ENCODE measurements around the gene NCK2. TPM values are rescaled to one million over a fixed set of nuclear protein-coding genes. Genes with fewer than 3 reads are reported as not detected.
A peak's percentile ranks its signal among the peaks of the same experiment; 100 is the strongest.

Gene NCK2
- total and polyA plus RNA-seq, 2 of the 13 experiments (the other 11 are each of a cell fraction or from before 2014, with no cell fraction given) = 14.8 to 23.5 TPM

DNA sequence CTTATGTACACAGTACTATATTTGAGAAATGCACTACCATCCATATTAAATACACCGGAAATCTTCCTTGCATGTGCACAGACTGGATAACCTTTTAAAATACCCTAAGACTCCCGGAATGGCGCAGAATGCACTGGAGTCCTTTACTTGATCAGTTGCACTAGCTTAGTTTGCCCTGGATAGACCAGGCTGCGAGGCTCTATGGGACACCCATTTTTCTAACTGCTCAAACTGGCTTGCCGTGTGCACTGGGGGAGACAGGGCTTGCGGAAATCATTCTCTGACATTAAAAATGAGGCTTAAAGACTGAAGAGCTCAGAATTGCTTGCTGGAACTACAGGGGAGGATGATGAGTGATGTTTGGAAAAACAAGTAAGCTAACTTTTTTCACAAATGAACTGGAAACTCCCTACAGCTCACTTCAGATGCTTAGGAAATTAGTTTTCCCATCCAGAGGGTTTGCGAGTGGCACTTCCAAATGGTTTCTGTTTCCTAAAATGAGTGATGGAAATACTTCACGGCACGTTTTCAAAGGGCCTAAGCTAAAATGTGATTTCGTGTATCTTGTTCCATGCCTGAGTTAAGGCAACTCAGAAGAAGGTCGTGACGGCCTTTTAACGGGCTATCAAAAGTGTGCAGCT is 2.7 kb downstream of the NCK2 start:
- Histone ChIP-seq H3K9ac (ENCODE audit: insufficient read depth, low read depth, low read length) (no peak overlapping the region), H3K27ac (ENCODE audit: extremely low read length, insufficient read depth, low read length) (no peak overlapping the region), H2AFZ (ENCODE audit: low read length) (no peak overlapping the region), H4K20me1 (ENCODE audit: insufficient read depth, low read length) (no peaks in the 10 kb centered on the region; the same call in 1 of the 2 replicates), H3K36me3 (replicated peaks in 1 of 2; ENCODE audit: control insufficient read depth in 1 of 2, insufficient read depth in 2 of 2, low read length in 2 of 2) (no peaks in the 10 kb centered on the region; a peak in 2 of 5 replicates), H3K79me2 (ENCODE audit: insufficient read depth, low read length) (peaks cover 50% of the 10 kb centered on the region), H3K4me2 (ENCODE audit: low read depth, low read length) (no peak overlapping the region), H3K4me3 (replicated peaks in 1 of 3; ENCODE audit: insufficient read depth in 1 of 3, low read depth in 2 of 3, low read length in 3 of 3) (no peak overlapping the region), H3K4me1 (ENCODE audit: insufficient read depth, low read length) (peaks cover 38% of the 10 kb centered on the region), H3K27me3 (ENCODE audit: control insufficient read depth in 1 of 2, insufficient read depth in 2 of 2, low read length in 2 of 2) (no peaks in the 10 kb centered on the region; a peak in 1 of 5 replicates), H3K9me3 (ENCODE audit: low read length) (no peaks in the 10 kb centered on the region)
- CTCF ChIA-PET (ENCODE audit: low intra/inter-chr PET ratio, low total read pairs) = no interaction called here
- DNase-seq (ENCODE audit: low spot score) (no peak), ATAC-seq (no peak), FAIRE-seq (no peak)
- in situ Hi-C loops (cut with HindIII; ENCODE audit: extremely low pct_ligation_motif_present, low pct_unique_long_range_greater_than_20kb) (no loop called here), intact Hi-C loops (cut with micrococcal nuclease; ENCODE audit: unreplicated experiment) (loop anchor here (5.0 kb wide), 2 partner anchors 75 to 130 kb away; no protein-coding TSS in a partner anchor)
- WGBS (ENCODE audit: low lambda C conversion rate) = 97% methylated on average over 13 of the region's 13 CpGs
- no TSS peak for BruUV-seq (replicated peaks)
- POLR2A ChIA-PET = no interaction called here
- no peak for TF ChIP-seq CHD4 (IDR thresholded peaks at IDR 0.05; ENCODE audit: borderline replicate concordance, low read length)
- no peak for TF ChIP-seq U2AF2 (IDR thresholded peaks at IDR 0.05; ENCODE audit: low read depth, low read length)
- no peak for TF ChIP-seq ZNF83 (CRISPR knock-in tag; IDR thresholded peaks at IDR 0.05; ENCODE audit: borderline replicate concordance)

DNA sequence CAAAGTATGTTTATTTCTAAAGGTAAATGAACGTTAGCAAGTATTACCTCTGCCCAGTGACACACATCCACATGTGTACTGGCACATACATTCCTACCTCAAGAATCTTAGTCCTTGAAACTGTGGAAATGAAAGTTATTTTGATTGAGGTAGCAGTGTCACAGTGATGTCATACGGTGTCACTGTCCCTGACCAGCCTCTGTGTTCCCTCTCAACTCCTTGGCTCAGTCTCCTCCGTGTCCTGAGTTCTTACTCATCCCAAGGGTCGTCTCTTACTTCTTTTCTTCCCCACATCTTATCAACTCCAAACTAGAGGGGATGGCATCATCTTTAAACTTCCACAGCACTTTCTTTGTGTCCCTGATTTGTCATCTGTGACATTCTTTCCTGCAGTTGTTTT is 3.3 kb downstream of the NCK2 start:
- H3K79me2 ChIP-seq (ENCODE audit: insufficient read depth, low read length) = peaks cover 50% of the 10 kb centered on the region
- no peak for TF ChIP-seq ZNF33A (CRISPR knock-in tag; IDR thresholded peaks at IDR 0.05; ENCODE audit: borderline replicate concordance)
- peak; percentile 74 for TF ChIP-seq CREB1 (IDR thresholded peaks at IDR 0.05)
- no peak for TF ChIP-seq CREB1 (CRISPR knock-in tag; IDR thresholded peaks at IDR 0.05)
- TF ChIP-seq, protein P1, sequence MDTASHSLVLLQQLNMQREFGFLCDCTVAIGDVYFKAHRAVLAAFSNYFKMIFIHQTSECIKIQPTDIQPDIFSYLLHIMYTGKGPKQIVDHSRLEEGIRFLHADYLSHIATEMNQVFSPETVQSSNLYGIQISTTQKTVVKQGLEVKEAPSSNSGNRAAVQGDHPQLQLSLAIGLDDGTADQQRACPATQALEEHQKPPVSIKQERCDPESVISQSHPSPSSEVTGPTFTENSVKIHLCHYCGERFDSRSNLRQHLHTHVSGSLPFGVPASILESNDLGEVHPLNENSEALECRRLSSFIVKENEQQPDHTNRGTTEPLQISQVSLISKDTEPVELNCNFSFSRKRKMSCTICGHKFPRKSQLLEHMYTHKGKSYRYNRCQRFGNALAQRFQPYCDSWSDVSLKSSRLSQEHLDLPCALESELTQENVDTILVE (CRISPR knock-in tag; IDR thresholded peaks at IDR 0.05) = no peak
- TF ChIP-seq CREM (IDR thresholded peaks at IDR 0.05) = no peak
- no peak for TF ChIP-seq CREM (CRISPR knock-in tag; IDR thresholded peaks at IDR 0.05)
- no peak for TF ChIP-seq RFX1 (IDR thresholded peaks at IDR 0.05)
- TF ChIP-seq, protein P2, sequence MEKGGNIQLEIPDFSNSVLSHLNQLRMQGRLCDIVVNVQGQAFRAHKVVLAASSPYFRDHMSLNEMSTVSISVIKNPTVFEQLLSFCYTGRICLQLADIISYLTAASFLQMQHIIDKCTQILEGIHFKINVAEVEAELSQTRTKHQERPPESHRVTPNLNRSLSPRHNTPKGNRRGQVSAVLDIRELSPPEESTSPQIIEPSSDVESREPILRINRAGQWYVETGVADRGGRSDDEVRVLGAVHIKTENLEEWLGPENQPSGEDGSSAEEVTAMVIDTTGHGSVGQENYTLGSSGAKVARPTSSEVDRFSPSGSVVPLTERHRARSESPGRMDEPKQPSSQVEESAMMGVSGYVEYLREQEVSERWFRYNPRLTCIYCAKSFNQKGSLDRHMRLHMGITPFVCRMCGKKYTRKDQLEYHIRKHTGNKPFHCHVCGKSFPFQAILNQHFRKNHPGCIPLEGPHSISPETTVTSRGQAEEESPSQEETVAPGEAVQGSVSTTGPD (CRISPR knock-in tag; IDR thresholded peaks at IDR 0.05) = no peak
- no peak for TF ChIP-seq ZNF780A (CRISPR knock-in tag; IDR thresholded peaks at IDR 0.05)
- TF ChIP-seq ZNF557 (CRISPR knock-in tag; IDR thresholded peaks at IDR 0.05) = no peak
- no peak for TF ChIP-seq ZNF839 (CRISPR knock-in tag; IDR thresholded peaks at IDR 0.05; ENCODE audit: borderline replicate concordance)
- WGBS (ENCODE audit: low lambda C conversion rate) = 91% methylated on average over 4 of the region's 4 CpGs
- DNase-seq (ENCODE audit: low spot score) (no peak), ATAC-seq (no peak), FAIRE-seq (peak; percentile 21)
- intact Hi-C loops (cut with micrococcal nuclease; ENCODE audit: unreplicated experiment) = loop anchor here (5.0 kb wide), 2 partner anchors 74 to 129 kb away; no protein-coding TSS in a partner anchor
- H3K4me1 ChIP-seq (ENCODE audit: insufficient read depth, low read length) = peaks cover 39% of the 10 kb centered on the region
- CTCF ChIA-PET (ENCODE audit: low intra/inter-chr PET ratio, low total read pairs) = no interaction called here
- no peaks in the 10 kb centered on the region for H3K9me3 ChIP-seq (ENCODE audit: low read length)
- no TSS peak for BruUV-seq (replicated peaks)
- no peaks in the 10 kb centered on the region; a peak in 2 of 5 replicates for H3K36me3 ChIP-seq (replicated peaks in 1 of 2; ENCODE audit: control insufficient read depth in 1 of 2, insufficient read depth in 2 of 2, low read length in 2 of 2)
- H4K20me1 ChIP-seq (ENCODE audit: insufficient read depth, low read length) = no peaks in the 10 kb centered on the region; the same call in 1 of the 2 replicates
- H2AFZ ChIP-seq (ENCODE audit: low read length) = no peak overlapping the region
- in situ Hi-C loops (cut with HindIII; ENCODE audit: extremely low pct_ligation_motif_present, low pct_unique_long_range_greater_than_20kb) = no loop called here
- H3K9ac ChIP-seq (ENCODE audit: insufficient read depth, low read depth, low read length) = no peak overlapping the region
- no peaks in the 10 kb centered on the region; a peak in 1 of 5 replicates for H3K27me3 ChIP-seq (ENCODE audit: control insufficient read depth in 1 of 2, insufficient read depth in 2 of 2, low read length in 2 of 2)
- POLR2A ChIA-PET = no interaction called here
- no peak overlapping the region for H3K27ac ChIP-seq (ENCODE audit: extremely low read length, insufficient read depth, low read length)
- H3K4me3 ChIP-seq (replicated peaks in 1 of 3; ENCODE audit: insufficient read depth in 1 of 3, low read depth in 2 of 3, low read length in 3 of 3) = no peak overlapping the region
- H3K4me2 ChIP-seq (ENCODE audit: low read depth, low read length) = no peak overlapping the region

All from HepG2 (cell line).